Endothelial cell (in vitro differentiated cells): Measurements from ENCODE around the gene MITF. TPM values are rescaled to one million over a fixed set of nuclear protein-coding genes. Genes with fewer than 3 reads are reported as not detected.

Experiments used
- DNase-seq: peaks from one replicate; pipeline ENCODE4 v3.0.0; 2021; ENCODE audit warnings: low spot score
- H3K27ac Mint-ChIP-seq: one replicate; pipeline ENCODE4 v1.8.0; 2021; ENCODE audit warnings: mixed read lengths, inconsistent platforms; ENCODE audit not compliant: unreplicated experiment
- H3K27me3 Mint-ChIP-seq: one replicate; pipeline ENCODE4 v1.8.0; 2021; ENCODE audit warnings: mild to moderate bottlenecking, moderate library complexity, mixed read lengths, inconsistent platforms; ENCODE audit not compliant: unreplicated experiment
- H3K36me3 Mint-ChIP-seq: one replicate; pipeline ENCODE4 v1.8.0; 2021; ENCODE audit warnings: mild to moderate bottlenecking, low read depth, mixed read lengths, inconsistent platforms; ENCODE audit not compliant: unreplicated experiment
- H3K4me1 Mint-ChIP-seq: one replicate; pipeline ENCODE4 v1.8.0; 2021; ENCODE audit warnings: mild to moderate bottlenecking, mixed read lengths, inconsistent platforms; ENCODE audit not compliant: unreplicated experiment
- H3K4me3 Mint-ChIP-seq: one replicate; pipeline ENCODE4 v1.8.0; 2021; ENCODE audit warnings: mild to moderate bottlenecking, mixed read lengths, inconsistent platforms; ENCODE audit not compliant: unreplicated experiment
- H3K9me3 Mint-ChIP-seq: one replicate; pipeline ENCODE4 v1.8.0; 2021; ENCODE audit warnings: mixed read lengths, inconsistent platforms; ENCODE audit not compliant: unreplicated experiment
- total RNA-seq: library from RNA; stranded (reverse); fragmentation: NEBNext Ultra II Directional; extraction: Animal tissue kit (Norgen Biotek cat#: 25700); gene quantifications from one replicate; pipeline ENCODE4 v1.2.1, GENCODE V29; 2021; ENCODE audit not compliant: unreplicated experiment
- TF ChIP-seq, protein P1 (sequence below): fragments of 200-600 bp; sonication (generic); IDR thresholded peaks from one replicate; pipeline ENCODE4 v1.5.0; 2021; ENCODE audit warnings: antibody characterized with exemption; ENCODE audit not compliant: unreplicated experiment

Gene MITF
- total RNA-seq, 1 donor from 2014 or later, result 1.7 TPM

DNA sequence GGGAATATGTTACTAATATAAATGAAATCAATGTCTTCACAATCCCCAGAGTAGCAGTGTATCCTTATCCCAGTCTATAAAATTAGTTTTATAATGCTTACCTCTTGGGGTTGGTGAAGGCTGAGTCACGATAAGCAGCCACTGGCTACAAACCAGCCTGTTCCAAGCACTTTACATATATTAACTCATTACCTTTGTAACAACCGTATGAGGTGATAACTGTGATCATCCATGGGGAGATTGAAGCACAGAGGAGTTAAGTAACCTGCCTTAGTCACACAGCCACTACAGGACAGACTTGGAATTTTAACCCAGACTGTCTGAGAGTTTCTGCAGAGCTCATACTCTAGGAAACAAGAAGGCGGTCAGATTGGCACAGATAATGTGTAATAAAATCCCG is 43.3 kb upstream of the MITF start:
- H3K36me3 Mint-ChIP-seq, result no peaks in the 10 kb centered on the region
- H3K4me3 Mint-ChIP-seq, result no peak overlapping the region
- no peak overlapping the region for H3K27ac Mint-ChIP-seq
- no peaks in the 10 kb centered on the region for H3K4me1 Mint-ChIP-seq
- no peak for DNase-seq
- peaks cover 1% of the 10 kb centered on the region for H3K27me3 Mint-ChIP-seq
- H3K9me3 Mint-ChIP-seq, result no peaks in the 10 kb centered on the region
- TF ChIP-seq, protein P1, sequence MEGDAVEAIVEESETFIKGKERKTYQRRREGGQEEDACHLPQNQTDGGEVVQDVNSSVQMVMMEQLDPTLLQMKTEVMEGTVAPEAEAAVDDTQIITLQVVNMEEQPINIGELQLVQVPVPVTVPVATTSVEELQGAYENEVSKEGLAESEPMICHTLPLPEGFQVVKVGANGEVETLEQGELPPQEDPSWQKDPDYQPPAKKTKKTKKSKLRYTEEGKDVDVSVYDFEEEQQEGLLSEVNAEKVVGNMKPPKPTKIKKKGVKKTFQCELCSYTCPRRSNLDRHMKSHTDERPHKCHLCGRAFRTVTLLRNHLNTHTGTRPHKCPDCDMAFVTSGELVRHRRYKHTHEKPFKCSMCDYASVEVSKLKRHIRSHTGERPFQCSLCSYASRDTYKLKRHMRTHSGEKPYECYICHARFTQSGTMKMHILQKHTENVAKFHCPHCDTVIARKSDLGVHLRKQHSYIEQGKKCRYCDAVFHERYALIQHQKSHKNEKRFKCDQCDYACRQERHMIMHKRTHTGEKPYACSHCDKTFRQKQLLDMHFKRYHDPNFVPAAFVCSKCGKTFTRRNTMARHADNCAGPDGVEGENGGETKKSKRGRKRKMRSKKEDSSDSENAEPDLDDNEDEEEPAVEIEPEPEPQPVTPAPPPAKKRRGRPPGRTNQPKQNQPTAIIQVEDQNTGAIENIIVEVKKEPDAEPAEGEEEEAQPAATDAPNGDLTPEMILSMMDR, result no peak

DNA sequence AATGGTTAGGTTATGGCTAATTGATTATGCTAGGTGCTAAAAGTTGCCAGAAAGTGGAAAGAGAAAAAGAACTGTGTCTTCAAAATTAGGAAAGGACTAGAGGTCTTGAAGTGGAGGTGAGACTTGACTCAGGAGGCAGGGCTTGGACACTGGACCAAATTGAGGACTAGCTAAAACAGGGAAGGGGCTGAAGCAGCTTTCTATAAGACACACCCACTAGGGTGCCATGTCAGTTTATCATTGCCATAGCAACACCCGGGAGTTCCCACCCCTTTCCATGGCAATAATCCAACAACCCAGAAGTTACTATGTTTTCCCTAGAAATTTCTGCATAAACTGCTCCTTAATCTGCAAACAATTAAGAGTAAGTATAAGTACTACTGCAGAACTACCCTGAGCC is 42.9 kb upstream of the MITF start:
- Mint-ChIP-seq H3K4me3 (no peak overlapping the region), H3K36me3 (no peaks in the 10 kb centered on the region), H3K4me1 (no peaks in the 10 kb centered on the region), H3K9me3 (no peaks in the 10 kb centered on the region), H3K27me3 (peaks cover 1% of the 10 kb centered on the region), H3K27ac (no peak overlapping the region)
- DNase-seq, result no peak
- TF ChIP-seq, protein P1, result no peak

DNA sequence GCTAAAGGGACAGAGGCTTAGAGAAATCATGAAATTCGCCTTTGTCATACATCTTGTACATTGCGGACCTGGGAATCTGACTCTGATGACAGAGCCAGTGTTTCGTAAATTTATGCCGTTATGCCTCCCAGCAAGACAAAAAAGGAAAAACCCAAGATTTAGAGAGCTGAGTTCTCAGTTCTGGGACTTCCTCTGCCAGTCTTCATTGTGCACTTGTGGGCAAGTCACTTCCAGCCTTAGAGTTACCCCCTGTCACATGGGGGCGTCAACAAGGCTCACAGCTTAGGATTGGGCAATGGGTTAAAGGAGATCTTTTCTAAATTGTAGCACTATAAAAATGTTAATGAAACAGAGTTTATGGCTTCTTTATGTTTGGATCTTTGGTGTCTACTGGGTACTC is 41.9 kb upstream of the MITF start:
- no peak overlapping the region for H3K27ac Mint-ChIP-seq
- H3K27me3 Mint-ChIP-seq, result peaks cover 1% of the 10 kb centered on the region
- no peaks in the 10 kb centered on the region for H3K9me3 Mint-ChIP-seq
- DNase-seq, result no peak
- H3K4me1 Mint-ChIP-seq, result no peaks in the 10 kb centered on the region
- TF ChIP-seq, protein P1, result no peak
- H3K36me3 Mint-ChIP-seq, result no peaks in the 10 kb centered on the region
- H3K4me3 Mint-ChIP-seq, result no peak overlapping the region

DNA sequence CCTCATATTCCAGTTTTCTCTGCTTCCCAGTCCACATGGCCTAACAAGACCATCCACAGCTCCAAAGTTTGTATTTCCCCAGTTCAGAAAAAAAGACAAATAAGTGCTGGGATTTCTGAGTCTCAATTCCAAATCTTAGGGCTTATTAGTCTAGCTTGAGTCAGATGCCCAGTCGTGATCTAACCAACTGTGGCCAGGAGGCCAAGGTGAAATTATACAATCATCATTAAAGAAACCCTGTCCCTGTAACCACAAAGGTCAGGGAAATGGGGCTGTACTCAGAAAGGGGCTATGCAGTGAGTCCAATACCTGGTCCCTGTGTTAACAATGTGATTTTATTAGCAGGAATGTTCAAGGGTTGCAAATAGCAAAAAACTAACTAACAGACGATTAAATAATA is 40.5 kb upstream of the MITF start:
- no peaks in the 10 kb centered on the region for H3K4me1 Mint-ChIP-seq
- no peak for DNase-seq
- TF ChIP-seq, protein P1, result no peak
- no peaks in the 10 kb centered on the region for H3K36me3 Mint-ChIP-seq
- H3K4me3 Mint-ChIP-seq, result no peak overlapping the region
- H3K9me3 Mint-ChIP-seq, result no peaks in the 10 kb centered on the region
- no peak overlapping the region for H3K27ac Mint-ChIP-seq
- peaks cover 1% of the 10 kb centered on the region for H3K27me3 Mint-ChIP-seq

DNA sequence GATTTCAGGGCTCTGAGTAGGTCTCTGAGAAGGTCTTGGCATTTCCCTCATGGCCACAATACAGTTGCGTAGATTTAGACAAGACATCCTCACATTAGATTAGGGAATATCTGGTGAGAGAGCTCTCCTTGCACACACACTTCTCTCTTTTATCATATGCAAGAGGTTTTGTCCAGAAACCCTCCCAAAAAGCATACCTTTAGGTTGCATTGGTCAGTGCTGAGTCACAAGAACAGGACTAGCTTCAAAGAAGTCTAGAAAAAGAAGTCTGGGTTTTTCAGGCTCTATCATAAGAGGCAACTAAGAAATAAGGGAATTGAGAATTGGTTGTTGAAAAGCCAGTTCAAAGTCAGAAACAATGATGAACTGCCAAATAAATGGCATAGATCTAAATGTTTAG is 40.1 kb upstream of the MITF start:
- H3K4me3 Mint-ChIP-seq, result no peak overlapping the region
- H3K9me3 Mint-ChIP-seq, result no peaks in the 10 kb centered on the region
- TF ChIP-seq, protein P1, result no peak
- H3K27me3 Mint-ChIP-seq, result peaks cover 1% of the 10 kb centered on the region
- H3K36me3 Mint-ChIP-seq, result no peaks in the 10 kb centered on the region
- H3K27ac Mint-ChIP-seq, result no peak overlapping the region
- DNase-seq, result no peak
- no peaks in the 10 kb centered on the region for H3K4me1 Mint-ChIP-seq
